ENCODE data around the gene IKZF1. TPM values are rescaled to one million over a fixed set of nuclear protein-coding genes. Genes with fewer than 3 reads are reported as not detected.

Gene IKZF1
- total and polyA plus RNA-seq, 2 of the 13 experiments (the other 11 are each of a cell fraction or from before 2014, with no cell fraction given): not detected

DNA sequence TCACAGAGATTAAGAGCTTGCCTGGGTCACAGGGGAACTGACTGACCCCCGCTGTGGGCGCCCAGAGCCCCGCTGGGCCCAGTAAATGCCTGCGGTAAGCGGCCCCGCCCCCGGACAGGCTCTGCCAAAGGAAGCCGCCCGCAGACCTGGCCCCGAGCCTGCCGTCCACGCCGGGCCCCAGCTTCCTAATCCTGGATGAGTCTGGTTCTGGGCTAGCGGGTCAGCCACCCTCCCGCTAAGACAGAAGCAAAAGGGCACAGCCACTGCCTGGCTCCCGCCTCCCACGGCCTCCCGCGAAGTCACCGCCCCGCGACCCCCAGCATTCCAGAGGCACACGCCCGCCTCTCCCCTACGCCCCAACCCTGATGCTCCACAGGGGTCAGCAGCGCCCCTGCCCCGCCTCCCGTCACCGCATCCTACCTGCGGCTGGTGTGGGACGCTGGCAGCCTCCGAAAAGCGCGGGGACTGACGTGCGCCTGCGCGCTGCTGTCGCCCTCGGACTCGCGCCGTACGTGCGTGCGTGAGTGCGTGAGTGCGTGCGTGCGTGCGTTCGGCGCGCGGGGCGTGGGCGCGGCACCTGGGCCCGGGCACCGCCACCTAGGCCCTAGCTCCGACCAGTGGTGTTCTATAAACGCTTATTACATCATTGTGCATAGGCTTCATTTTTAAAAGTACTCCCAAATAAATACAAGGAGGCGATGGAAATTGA lies 145.5 kb downstream of the IKZF1 start, which contains the start of gene FIGNL1 (continued):
- TF ChIP-seq, protein P1, sequence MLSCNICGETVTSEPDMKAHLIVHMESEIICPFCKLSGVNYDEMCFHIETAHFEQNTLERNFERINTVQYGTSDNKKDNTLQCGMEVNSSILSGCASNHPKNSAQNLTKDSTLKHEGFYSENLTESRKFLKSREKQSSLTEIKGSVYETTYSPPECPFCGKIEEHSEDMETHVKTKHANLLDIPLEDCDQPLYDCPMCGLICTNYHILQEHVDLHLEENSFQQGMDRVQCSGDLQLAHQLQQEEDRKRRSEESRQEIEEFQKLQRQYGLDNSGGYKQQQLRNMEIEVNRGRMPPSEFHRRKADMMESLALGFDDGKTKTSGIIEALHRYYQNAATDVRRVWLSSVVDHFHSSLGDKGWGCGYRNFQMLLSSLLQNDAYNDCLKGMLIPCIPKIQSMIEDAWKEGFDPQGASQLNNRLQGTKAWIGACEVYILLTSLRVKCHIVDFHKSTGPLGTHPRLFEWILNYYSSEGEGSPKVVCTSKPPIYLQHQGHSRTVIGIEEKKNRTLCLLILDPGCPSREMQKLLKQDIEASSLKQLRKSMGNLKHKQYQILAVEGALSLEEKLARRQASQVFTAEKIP (CRISPR knock-in tag; IDR thresholded peaks at IDR 0.05; ENCODE audit: borderline replicate concordance): no peak
- TF ChIP-seq ISL2 (CRISPR knock-in tag; IDR thresholded peaks at IDR 0.05): peak; percentile 61; the same call in 1 of the 2 replicates
- no peak for TF ChIP-seq ZNF562 (CRISPR knock-in tag; IDR thresholded peaks at IDR 0.05; ENCODE audit: borderline replicate concordance)
- TF ChIP-seq ARHGAP35 (CRISPR knock-in tag; IDR thresholded peaks at IDR 0.05; ENCODE audit: borderline replicate concordance): peak; percentile 65; the same call in 1 of the 2 replicates
- TF ChIP-seq CCDC6 (CRISPR knock-in tag; IDR thresholded peaks at IDR 0.05): 0 out of 2 replicates have a peak, but pooled peaks have one; percentile 41
- TF ChIP-seq ZNF598 (CRISPR knock-in tag; IDR thresholded peaks at IDR 0.05; ENCODE audit: borderline replicate concordance): peak; percentile 98; the same call in 1 of the 2 replicates
- peak; percentile 39; the same call in 1 of the 2 replicates for TF ChIP-seq ZNF607 (CRISPR knock-in tag; IDR thresholded peaks at IDR 0.05; ENCODE audit: borderline replicate concordance)
- TF ChIP-seq HNRNPLL (IDR thresholded peaks at IDR 0.05; ENCODE audit: low read depth, low read length, poor library complexity, severe bottlenecking): peak; percentile 76
- peak; percentile 82 for TF ChIP-seq MXD4 (CRISPR knock-in tag; IDR thresholded peaks at IDR 0.05)
- TF ChIP-seq, protein P2, sequence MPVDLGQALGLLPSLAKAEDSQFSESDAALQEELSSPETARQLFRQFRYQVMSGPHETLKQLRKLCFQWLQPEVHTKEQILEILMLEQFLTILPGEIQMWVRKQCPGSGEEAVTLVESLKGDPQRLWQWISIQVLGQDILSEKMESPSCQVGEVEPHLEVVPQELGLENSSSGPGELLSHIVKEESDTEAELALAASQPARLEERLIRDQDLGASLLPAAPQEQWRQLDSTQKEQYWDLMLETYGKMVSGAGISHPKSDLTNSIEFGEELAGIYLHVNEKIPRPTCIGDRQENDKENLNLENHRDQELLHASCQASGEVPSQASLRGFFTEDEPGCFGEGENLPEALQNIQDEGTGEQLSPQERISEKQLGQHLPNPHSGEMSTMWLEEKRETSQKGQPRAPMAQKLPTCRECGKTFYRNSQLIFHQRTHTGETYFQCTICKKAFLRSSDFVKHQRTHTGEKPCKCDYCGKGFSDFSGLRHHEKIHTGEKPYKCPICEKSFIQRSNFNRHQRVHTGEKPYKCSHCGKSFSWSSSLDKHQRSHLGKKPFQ (CRISPR knock-in tag; IDR thresholded peaks at IDR 0.05; ENCODE audit: insufficient replicate concordance): no peak
- TF ChIP-seq NFKBIZ (CRISPR knock-in tag; IDR thresholded peaks at IDR 0.05): 0 out of 2 replicates have a peak, but pooled peaks have one; percentile 52
- TF ChIP-seq THYN1 (CRISPR knock-in tag; IDR thresholded peaks at IDR 0.05; ENCODE audit: borderline replicate concordance, low read depth): no peak
- TF ChIP-seq KDM4B (CRISPR knock-in tag; IDR thresholded peaks at IDR 0.05): 0 out of 2 replicates have a peak, but pooled peaks have one; percentile 31
- TF ChIP-seq, protein P3, sequence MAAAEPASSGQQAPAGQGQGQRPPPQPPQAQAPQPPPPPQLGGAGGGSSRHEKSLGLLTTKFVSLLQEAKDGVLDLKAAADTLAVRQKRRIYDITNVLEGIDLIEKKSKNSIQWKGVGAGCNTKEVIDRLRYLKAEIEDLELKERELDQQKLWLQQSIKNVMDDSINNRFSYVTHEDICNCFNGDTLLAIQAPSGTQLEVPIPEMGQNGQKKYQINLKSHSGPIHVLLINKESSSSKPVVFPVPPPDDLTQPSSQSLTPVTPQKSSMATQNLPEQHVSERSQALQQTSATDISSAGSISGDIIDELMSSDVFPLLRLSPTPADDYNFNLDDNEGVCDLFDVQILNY (CRISPR knock-in tag; conservative IDR thresholded peaks at IDR 0.05): peak; percentile 96
- TF ChIP-seq, protein P4, sequence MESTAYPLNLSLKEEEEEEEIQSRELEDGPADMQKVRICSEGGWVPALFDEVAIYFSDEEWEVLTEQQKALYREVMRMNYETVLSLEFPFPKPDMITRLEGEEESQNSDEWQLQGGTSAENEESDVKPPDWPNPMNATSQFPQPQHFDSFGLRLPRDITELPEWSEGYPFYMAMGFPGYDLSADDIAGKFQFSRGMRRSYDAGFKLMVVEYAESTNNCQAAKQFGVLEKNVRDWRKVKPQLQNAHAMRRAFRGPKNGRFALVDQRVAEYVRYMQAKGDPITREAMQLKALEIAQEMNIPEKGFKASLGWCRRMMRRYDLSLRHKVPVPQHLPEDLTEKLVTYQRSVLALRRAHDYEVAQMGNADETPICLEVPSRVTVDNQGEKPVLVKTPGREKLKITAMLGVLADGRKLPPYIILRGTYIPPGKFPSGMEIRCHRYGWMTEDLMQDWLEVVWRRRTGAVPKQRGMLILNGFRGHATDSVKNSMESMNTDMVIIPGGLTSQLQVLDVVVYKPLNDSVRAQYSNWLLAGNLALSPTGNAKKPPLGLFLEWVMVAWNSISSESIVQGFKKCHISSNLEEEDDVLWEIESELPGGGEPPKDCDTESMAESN (CRISPR knock-in tag; conservative IDR thresholded peaks at IDR 0.05): peak; percentile 78
- 0 out of 2 replicates have a peak, but pooled peaks have one; percentile 47 for TF ChIP-seq ZNF354B (CRISPR knock-in tag; IDR thresholded peaks at IDR 0.05)
- TF ChIP-seq POLR2AphosphoS2 (IDR thresholded peaks at IDR 0.05; ENCODE audit: low read depth, low read length): no peak
- peak; percentile 51 for TF ChIP-seq HNRNPK (IDR thresholded peaks at IDR 0.05; ENCODE audit: low read depth, low read length, poor library complexity, severe bottlenecking)
- TF ChIP-seq ZBTB8A (CRISPR knock-in tag; IDR thresholded peaks at IDR 0.05; ENCODE audit: borderline replicate concordance, low read depth): 0 out of 2 replicates have a peak, but pooled peaks have one; percentile 48
- TF ChIP-seq ZIK1 (CRISPR knock-in tag; IDR thresholded peaks at IDR 0.05; ENCODE audit: borderline replicate concordance, low read depth): peak; percentile 90
- no peak for TF ChIP-seq TOE1 (CRISPR knock-in tag; IDR thresholded peaks at IDR 0.05)
- TF ChIP-seq ZNF768 (CRISPR knock-in tag; IDR thresholded peaks at IDR 0.05): peak; percentile 45; the same call in 1 of the 2 replicates
- no peak for TF ChIP-seq SATB2 (CRISPR knock-in tag; IDR thresholded peaks at IDR 0.05)
